GM18502 (cell line): Measurements from ENCODE around the gene TMEM175.
A peak's percentile ranks its signal among the peaks of the same experiment; 100 is the strongest.
"Not testable (repeated sequence)": the region's sequence is repeated elsewhere in the genome, so short reads cannot be mapped to it uniquely, and the experiment has no call there.

Source experiments
- ATAC-seq: cut with Tn5 transposase; IDR thresholded peaks from one replicate; pipeline ENCODE4 v1.9.1; 2021; ENCODE audit warnings: mild to moderate bottlenecking; ENCODE audit not compliant: unreplicated experiment, poor library complexity

TMEM175 gene

GRCh38 chr4:914531-914930, 17.7 kb upstream of the TMEM175 start:
- ATAC-seq = no peak

GRCh38 chr4:915041-915474, 17.2 kb upstream of the TMEM175 start:
- no peak for ATAC-seq

GRCh38 chr4:915595-915994, 16.7 kb upstream of the TMEM175 start:
- no peak for ATAC-seq

- ATAC-seq = no peak
These were observed 14.8 kb upstream of the TMEM175 start for GRCh38 chr4:917466-917865.

- no peak for ATAC-seq
These were observed 14.3 kb upstream of the TMEM175 start for GRCh38 chr4:917992-918391.

DNA sequence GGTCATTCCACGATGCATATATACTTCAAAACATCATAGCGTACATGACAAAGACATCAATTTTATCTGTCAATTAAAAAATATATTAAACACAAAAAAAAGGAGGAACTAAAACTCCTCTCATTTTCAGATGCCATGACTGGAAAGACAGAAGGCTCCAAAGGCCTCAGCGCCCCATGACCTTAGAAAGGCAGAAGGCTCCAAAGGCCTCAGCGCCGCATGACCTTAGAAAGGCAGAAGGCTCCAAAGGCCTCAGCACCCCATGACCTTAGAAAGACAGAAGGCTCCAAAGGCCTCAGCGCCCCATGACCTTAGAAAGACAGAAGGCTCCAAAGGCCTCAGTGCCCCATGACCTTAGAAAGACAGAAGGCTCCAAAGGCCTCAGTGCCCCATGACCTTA, 13.7 kb upstream of the TMEM175 start:
- ATAC-seq = not testable (repeated sequence)

GRCh38 chr4:919004-919680, 13.1 kb upstream of the TMEM175 start:
- not testable (repeated sequence) for ATAC-seq

- ATAC-seq = peak; percentile 57
These were observed 10.4 kb upstream of the TMEM175 start for GRCh38 chr4:921830-922331.

DNA sequence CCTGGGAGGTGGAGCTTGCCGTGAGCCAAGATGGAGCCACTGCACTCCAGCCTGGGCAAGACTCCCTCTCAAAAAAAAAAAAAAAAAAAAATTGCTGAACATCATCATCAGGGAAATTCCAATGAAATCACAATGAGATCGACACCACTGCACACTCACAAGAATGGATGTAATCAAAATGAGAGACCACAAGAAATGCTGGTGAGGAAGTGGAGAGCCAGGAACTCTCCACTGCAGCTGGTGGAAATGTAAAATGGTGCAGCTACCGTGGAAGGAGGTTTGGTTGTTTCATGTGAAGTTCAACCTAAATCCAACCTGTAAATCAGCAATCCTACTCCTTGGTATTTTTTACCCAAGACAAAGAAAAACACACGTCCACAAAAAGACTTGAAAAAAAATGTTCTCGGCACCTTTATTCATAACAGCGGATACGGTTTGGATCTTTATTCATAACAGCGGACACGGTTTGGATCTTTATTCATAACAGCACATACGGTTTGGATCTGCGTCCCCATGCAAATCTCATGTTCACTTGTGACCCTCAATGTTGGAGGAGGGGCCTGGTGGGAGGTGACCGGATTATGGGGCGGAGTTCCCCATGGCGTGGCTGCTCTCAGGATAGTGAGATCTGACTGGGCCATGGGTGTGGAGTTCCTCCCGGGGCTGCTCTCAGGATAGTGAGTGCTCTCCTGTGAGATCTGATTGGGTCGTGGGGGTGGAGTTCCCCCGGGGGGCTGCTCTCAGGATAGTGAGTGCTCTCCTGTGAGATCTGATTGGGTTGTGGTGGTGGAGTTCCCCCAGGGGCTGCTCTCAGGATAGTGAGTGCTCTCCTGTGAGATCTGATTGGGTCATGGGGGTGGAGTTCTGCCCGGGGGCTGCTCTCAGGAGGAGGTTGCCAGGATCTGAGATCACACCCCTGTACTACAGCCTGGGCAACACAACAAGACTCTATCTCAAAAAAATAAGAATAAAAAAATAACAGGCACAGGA, 7.9 kb upstream of the TMEM175 start:
- peak; percentile 49 for ATAC-seq

DNA sequence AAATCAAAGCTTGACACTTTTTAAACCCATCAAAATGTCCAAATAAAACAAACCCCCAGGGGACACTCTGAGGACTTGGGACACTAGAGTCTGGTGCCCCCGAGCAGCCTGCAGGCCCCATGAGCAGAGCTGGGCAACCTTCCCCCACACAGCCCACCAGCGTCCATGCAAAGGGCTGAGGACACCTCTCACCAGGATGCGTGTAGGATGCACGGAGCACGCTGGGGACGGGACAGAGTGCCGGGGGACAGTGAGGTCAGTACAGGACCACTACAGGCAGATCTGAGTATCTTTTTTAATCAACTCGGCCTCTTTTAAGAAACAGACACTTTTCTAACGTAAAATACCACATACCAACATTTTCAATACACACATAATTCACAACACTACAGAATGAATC, 7.1 kb upstream of the TMEM175 start:
- ATAC-seq = no peak

- no peak for ATAC-seq
These were observed 6.3 kb upstream of the TMEM175 start for GRCh38 chr4:925771-926500.

DNA sequence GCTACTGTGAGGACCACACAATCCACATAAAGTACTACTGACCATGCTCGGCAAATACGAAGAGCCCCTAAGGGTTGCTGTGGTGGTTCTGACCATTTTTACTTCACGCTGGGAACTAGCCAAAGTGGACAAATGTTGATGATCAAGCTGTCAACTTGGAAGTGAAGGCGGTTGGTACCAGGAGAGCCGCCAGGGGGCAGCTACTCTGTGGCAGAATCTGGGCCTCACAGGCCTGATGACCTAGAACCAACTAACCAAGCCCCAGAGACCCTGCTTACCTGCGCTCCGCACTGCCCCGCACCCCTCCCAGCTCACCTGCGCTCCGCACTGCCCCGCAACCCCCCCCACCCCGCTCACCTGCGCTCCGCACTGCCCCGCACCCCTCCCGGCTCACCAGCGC, 5.7 kb upstream of the TMEM175 start:
- no peak for ATAC-seq

DNA sequence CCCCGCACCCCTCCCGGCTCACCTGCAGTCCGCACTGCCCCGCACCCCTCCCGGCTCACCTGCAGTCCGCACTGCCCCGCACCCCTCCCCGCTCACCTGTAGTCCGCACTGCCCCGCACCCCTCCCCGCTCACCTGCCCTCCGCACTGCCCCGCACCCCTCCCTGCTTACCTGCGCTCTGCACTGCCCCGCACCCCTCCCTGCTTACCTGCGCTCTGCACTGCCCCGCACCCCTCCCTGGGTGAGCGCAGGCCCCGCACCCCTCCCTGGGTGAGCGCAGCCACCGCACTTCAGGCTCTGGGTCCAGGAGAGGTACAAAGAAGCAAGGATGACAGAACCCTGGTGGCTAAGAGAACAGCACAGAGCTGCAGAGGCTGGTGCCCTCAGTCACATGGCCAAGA, 4.7 kb upstream of the TMEM175 start:
- not testable (repeated sequence) for ATAC-seq

DNA sequence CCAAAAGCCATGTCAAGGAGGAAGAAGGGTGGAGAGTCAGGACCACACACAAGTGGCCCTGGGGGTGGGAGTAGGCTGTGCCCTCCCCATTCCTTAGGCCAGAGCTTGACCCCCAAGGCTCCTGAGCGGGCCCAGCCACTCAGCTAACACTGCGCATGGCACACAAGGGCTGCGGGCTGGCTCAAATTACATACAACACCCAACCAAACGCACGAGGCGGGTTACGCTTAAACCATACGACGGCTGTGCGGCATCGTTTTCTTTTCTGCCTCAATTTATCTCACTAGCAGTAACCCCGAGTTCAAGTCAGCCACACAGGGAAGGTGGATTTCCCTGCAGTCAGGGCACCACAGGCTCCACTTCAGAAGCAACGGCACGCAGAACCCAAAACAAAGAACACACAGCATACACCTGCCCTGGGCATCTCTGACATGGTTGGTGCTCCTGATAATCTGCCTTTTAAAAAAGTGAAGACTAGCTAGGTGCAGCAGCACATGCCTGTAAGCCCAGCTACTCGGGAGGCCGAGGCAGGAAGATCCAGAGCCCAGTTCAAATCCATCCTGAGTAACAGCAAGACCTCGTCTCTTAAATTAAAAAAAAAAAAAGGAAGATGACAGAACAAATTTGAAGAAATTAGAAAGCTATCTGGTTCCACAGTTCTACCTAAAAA, 3.0 kb upstream of the TMEM175 start:
- no peak for ATAC-seq

- ATAC-seq = no peak
These were observed 2.2 kb upstream of the TMEM175 start for GRCh38 chr4:930028-930551.

DNA sequence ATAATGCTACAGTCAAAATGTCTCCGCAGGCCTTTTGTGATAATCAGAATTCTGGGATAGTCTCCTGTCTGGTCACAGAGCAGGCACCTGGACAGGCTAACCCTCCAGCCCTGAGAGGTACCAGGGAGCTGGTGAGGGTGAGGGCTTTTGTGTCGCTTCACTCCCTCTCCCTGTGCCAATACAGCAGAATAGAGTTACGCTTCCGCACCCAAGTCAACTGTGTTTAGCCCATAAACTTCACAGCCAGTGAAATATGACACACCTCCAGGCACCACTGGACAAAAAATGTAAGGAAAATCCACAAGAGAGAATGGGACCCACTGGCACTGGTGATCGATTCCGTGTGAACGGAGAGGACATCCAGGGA, 1.4 kb upstream of the TMEM175 start:
- no peak for ATAC-seq

DNA sequence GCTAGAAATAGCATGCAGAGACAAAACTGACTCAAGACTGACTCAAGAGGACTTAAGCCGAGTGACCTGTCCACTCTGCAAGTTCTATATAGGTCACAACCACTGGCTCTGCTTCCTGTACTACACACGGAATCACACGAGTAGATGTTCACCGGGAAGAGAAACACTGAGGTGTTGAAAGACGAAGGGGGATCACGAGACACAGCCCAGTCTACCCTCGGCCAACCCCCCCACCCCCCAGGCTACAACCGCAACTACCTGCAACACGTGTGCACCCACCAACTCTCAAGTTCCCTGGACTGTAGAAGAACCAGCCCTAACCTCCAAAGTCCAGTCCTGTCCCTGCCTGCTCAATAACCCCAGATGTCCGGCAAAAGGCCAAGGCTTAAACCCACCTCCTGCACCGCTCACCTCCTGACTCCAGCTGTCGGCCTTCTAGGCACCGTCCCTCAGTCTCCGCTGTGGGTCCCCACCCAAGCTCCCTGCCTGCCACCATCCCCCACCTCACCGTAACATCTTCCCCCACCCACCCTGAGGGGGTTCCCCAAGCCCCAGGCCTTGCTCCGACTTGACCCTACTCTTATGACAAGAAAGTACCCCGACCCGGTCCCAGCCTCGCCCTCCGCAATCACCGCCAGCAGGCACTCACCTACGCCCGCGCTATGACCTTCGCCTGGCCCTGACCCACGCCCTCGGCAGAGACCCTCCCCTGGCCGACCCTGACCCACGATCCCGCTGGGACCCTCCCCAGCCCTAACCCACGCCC, 883 bp upstream of the TMEM175 start:
- no peak for ATAC-seq

DNA sequence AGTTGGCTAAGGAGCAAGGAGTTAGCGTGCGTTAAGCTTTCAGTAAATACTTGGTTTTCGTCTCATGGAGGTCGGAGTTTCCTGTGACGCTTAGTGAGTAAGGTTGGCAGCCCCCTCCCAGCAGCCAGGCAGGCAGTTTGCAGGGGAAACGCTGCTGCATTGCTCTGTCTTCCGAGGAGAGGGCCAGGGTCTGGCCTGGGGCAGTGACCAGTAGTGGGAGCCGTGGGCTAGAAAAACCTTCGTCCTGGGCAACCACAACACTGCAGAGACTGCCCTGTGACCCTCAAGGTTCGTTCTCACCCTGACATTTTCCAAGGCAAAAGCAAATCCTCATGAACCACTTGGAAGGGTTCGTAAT, 432 bp downstream of the TMEM175 start:
- peak; percentile 1 for ATAC-seq

- ATAC-seq = not testable (repeated sequence)
These were observed 7.2 kb downstream of the TMEM175 start for GRCh38 chr4:939508-939907.
